ENCODE measurements around the gene NUP62.

DNA sequence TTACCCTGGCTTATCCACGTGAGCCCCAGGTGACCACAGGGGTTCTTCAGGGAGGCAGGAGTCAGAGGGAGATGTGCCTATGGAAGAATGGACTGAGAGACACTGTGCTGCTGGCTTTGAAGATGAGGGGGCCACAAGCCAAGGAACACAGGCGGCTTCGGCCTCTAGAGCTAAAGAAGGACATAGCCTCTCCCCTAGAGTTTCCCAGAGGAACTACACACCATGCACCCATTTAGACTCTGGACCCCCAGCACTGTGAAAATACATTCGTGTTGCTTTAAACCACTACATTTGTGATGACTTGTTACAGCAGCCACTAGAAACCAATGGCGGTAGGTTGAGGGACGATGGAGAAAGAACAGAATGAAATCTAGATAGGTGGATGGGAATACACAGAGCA, 14.0 kb downstream of the NUP62 start:
- TF ChIP-seq POLR2A (IDR thresholded peaks at IDR 0.05; ENCODE audit: low read length) (no peak), GATA1 (IDR thresholded peaks at IDR 0.05; ENCODE audit: low read depth, low read length) (no peak)
